ENCODE results near the gene NEB.
"Not testable (repeated sequence)": the region's sequence is repeated elsewhere in the genome, so short reads cannot be mapped to it uniquely, and the experiment has no call there.

Gene NEB

DNA sequence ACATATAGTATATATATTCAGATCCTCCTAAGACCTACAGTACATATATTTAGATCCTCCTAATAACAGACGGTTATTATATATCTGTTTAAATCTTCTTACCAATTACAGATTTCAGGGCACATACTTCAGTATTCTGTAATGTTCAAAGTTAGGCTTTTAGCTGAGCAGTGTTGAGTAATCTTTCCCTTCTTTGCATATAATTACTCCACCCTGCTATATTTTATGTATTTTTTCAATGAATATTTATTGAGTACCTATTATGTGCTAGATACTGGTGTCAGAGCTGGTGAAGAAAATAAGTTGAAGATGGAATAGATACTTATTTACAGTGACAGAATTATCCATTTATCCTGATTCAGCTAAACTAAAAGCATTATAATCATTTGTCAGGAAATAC, 84.9 kb downstream of the NEB start:
- no peak for TF ChIP-seq EZH2 (optimal IDR thresholded peaks at IDR 0.05; ENCODE audit: low read depth, low read length)
- TF ChIP-seq, protein P1, sequence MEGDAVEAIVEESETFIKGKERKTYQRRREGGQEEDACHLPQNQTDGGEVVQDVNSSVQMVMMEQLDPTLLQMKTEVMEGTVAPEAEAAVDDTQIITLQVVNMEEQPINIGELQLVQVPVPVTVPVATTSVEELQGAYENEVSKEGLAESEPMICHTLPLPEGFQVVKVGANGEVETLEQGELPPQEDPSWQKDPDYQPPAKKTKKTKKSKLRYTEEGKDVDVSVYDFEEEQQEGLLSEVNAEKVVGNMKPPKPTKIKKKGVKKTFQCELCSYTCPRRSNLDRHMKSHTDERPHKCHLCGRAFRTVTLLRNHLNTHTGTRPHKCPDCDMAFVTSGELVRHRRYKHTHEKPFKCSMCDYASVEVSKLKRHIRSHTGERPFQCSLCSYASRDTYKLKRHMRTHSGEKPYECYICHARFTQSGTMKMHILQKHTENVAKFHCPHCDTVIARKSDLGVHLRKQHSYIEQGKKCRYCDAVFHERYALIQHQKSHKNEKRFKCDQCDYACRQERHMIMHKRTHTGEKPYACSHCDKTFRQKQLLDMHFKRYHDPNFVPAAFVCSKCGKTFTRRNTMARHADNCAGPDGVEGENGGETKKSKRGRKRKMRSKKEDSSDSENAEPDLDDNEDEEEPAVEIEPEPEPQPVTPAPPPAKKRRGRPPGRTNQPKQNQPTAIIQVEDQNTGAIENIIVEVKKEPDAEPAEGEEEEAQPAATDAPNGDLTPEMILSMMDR (IDR thresholded peaks at IDR 0.05; ENCODE audit: low read length), result no peak
- Histone ChIP-seq H4K20me1 (ENCODE audit: insufficient read depth, low read length) (no peaks in the 10 kb centered on the region), H3K4me3 (ENCODE audit: low read length) (no peak overlapping the region), H2AFZ (ENCODE audit: low read length) (no peak overlapping the region), H3K9ac (ENCODE audit: low read length) (no peak overlapping the region), H3K9me2 (replicated peaks; ENCODE audit: insufficient read depth, low read length) (no peaks in the 10 kb centered on the region), H3K4me1 (ENCODE audit: low read length) (no peaks in the 10 kb centered on the region), H3F3A (ENCODE audit: insufficient read depth, low read length) (no peaks in the 10 kb centered on the region), H3K27me3 (replicated peaks; ENCODE audit: insufficient read depth, low read length) (no peaks in the 10 kb centered on the region), H3K4me2 (ENCODE audit: low read depth, low read length) (no peak overlapping the region), H3K9me3 (replicated peaks; ENCODE audit: insufficient read depth, low read length) (no peaks in the 10 kb centered on the region), H3K27ac (ENCODE audit: low read length) (no peak overlapping the region), H3K79me2 (ENCODE audit: low read length) (no peaks in the 10 kb centered on the region), H3K36me3 (replicated peaks; ENCODE audit: insufficient read depth, low read length) (no peaks in the 10 kb centered on the region)
- DNase-seq, result no peak

- H3K4me3 ChIP-seq (ENCODE audit: low read length); H3K27ac ChIP-seq (ENCODE audit: low read length); H3K27me3 ChIP-seq (replicated peaks; ENCODE audit: insufficient read depth, low read length); H3K36me3 ChIP-seq (replicated peaks; ENCODE audit: insufficient read depth, low read length); DNase-seq; H3K9me2 ChIP-seq (replicated peaks; ENCODE audit: insufficient read depth, low read length); H3K4me2 ChIP-seq (ENCODE audit: low read depth, low read length); H3K9ac ChIP-seq (ENCODE audit: low read length); H3K9me3 ChIP-seq (replicated peaks; ENCODE audit: insufficient read depth, low read length); H2AFZ ChIP-seq (ENCODE audit: low read length); H3K79me2 ChIP-seq (ENCODE audit: low read length); H4K20me1 ChIP-seq (ENCODE audit: insufficient read depth, low read length); H3K4me1 ChIP-seq (ENCODE audit: low read length); H3F3A ChIP-seq (ENCODE audit: insufficient read depth, low read length): not testable (repeated sequence)
Observed at GRCh38 chr2:151646512-151646911, 87.8 kb downstream of the NEB start.

- Histone ChIP-seq H3K9me2 (replicated peaks; ENCODE audit: insufficient read depth, low read length) (no peaks in the 10 kb centered on the region), H3K4me1 (ENCODE audit: low read length) (no peaks in the 10 kb centered on the region), H2AFZ (ENCODE audit: low read length) (no peak overlapping the region), H3F3A (ENCODE audit: insufficient read depth, low read length) (no peaks in the 10 kb centered on the region), H3K4me2 (ENCODE audit: low read depth, low read length) (no peak overlapping the region), H3K79me2 (ENCODE audit: low read length) (no peaks in the 10 kb centered on the region), H3K27me3 (replicated peaks; ENCODE audit: insufficient read depth, low read length) (no peaks in the 10 kb centered on the region), H3K36me3 (replicated peaks; ENCODE audit: insufficient read depth, low read length) (no peaks in the 10 kb centered on the region), H4K20me1 (ENCODE audit: insufficient read depth, low read length) (no peaks in the 10 kb centered on the region), H3K27ac (ENCODE audit: low read length) (no peak overlapping the region), H3K9ac (ENCODE audit: low read length) (no peak overlapping the region), H3K9me3 (replicated peaks; ENCODE audit: insufficient read depth, low read length) (no peaks in the 10 kb centered on the region), H3K4me3 (ENCODE audit: low read length) (no peak overlapping the region)
- no peak for DNase-seq
- TF ChIP-seq, protein P1 (IDR thresholded peaks at IDR 0.05; ENCODE audit: low read length), result no peak
- TF ChIP-seq EZH2 (optimal IDR thresholded peaks at IDR 0.05; ENCODE audit: low read depth, low read length) (no peak), EZH2phosphoT487 (IDR thresholded peaks at IDR 0.05; ENCODE audit: low read length) (no peak)
Observed at GRCh38 chr2:151644580-151644979, 89.7 kb downstream of the NEB start.

DNA sequence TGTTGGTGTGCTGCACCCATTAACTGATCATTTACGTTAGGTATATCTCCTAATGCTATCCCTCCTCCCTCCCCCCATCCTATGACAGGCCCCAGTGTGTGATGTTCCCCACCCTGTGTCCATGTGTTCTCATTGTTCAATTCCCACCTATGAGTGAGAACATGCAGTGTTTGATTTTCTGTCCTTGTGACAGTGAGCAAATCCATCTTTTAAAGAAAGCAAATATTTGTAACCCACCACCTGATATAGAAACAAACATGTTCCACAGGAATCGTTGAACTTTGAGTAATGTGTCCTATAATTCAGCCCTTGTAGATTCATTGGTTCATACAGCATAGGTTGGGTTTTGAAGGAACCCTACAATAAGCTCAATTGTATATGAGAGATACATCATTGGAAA, 92.4 kb downstream of the NEB start:
- not testable (repeated sequence) for H3K27me3 ChIP-seq (replicated peaks; ENCODE audit: insufficient read depth, low read length); H3K79me2 ChIP-seq (ENCODE audit: low read length); H3K9me2 ChIP-seq (replicated peaks; ENCODE audit: insufficient read depth, low read length); DNase-seq; H3K9ac ChIP-seq (ENCODE audit: low read length); H3K27ac ChIP-seq (ENCODE audit: low read length); H2AFZ ChIP-seq (ENCODE audit: low read length); H3K4me3 ChIP-seq (ENCODE audit: low read length); H3K9me3 ChIP-seq (replicated peaks; ENCODE audit: insufficient read depth, low read length); H3K4me2 ChIP-seq (ENCODE audit: low read depth, low read length); H4K20me1 ChIP-seq (ENCODE audit: insufficient read depth, low read length); H3K36me3 ChIP-seq (replicated peaks; ENCODE audit: insufficient read depth, low read length)
- peaks cover 21% of the 10 kb centered on the region for H3K4me1 ChIP-seq (ENCODE audit: low read length)
- H3F3A ChIP-seq (ENCODE audit: insufficient read depth, low read length), result peaks cover 16% of the 10 kb centered on the region

All from MM.1S (cell line).